ENCODE results near the gene NUP210L.

DNA sequence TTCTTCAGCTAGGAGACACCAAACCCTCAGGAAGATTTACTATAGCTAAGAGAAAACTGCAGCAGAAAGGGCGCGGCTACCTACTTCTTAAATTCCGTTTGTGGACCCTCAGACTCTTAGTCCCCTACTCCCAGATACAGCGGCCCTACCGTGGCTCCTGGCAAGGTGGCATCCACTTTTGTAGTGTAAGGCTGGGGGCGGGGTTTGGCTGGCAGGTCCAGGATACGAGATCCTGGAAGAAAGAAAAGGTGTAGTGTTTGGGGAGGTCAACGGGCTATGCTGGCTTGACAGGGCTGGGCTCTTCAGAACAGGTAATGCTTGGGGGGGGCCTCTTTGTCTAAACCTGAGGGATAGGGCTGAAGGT lies 186.9 kb downstream of the NUP210L start:
- TF ChIP-seq, protein P1, sequence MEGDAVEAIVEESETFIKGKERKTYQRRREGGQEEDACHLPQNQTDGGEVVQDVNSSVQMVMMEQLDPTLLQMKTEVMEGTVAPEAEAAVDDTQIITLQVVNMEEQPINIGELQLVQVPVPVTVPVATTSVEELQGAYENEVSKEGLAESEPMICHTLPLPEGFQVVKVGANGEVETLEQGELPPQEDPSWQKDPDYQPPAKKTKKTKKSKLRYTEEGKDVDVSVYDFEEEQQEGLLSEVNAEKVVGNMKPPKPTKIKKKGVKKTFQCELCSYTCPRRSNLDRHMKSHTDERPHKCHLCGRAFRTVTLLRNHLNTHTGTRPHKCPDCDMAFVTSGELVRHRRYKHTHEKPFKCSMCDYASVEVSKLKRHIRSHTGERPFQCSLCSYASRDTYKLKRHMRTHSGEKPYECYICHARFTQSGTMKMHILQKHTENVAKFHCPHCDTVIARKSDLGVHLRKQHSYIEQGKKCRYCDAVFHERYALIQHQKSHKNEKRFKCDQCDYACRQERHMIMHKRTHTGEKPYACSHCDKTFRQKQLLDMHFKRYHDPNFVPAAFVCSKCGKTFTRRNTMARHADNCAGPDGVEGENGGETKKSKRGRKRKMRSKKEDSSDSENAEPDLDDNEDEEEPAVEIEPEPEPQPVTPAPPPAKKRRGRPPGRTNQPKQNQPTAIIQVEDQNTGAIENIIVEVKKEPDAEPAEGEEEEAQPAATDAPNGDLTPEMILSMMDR (IDR thresholded peaks at IDR 0.05) = no peak
- TF ChIP-seq POLR2A (IDR thresholded peaks at IDR 0.05) (no peak), EP300 (IDR thresholded peaks at IDR 0.05) (no peak)
